Measurements from ENCODE around the gene ZNF557. TPM values are rescaled to one million over a fixed set of nuclear protein-coding genes. Genes with fewer than 3 reads are reported as not detected.
"Not testable (repeated sequence)": the region's sequence is repeated elsewhere in the genome, so short reads cannot be mapped to it uniquely, and the experiment has no call there.

The ZNF557 gene
- polyA plus RNA-seq (2012; ENCODE audit: missing spikeins), result 4.1 TPM

- DNase-seq (ENCODE audit: insufficient read length), result peak; percentile 85
- peak; percentile 99 for FAIRE-seq
- peak; percentile 96 for TF ChIP-seq POLR2A (IDR thresholded peaks at IDR 0.05; ENCODE audit: low read depth, low read length)
- TF ChIP-seq POLR2AphosphoS5 (IDR thresholded peaks at IDR 0.05; ENCODE audit: low read depth, low read length), result peak; percentile 93
- peak; percentile 84; the same call in 1 of the 2 replicates for TF ChIP-seq TAF1 (IDR thresholded peaks at IDR 0.05; ENCODE audit: borderline replicate concordance, low read depth, low read length)
These were observed at the start of gene ZNF557 for GRCh38 chr19:7069042-7069903. Gene ZNF557 (plus strand): TSS chr19:7069703. CDS start chr19:7075075, 5,372 bp downstream.

GRCh38 chr19:7021331-7021730, 48.2 kb upstream of the ZNF557 start, which contains the start of gene MBD3L2B:
Gene MBD3L2B (minus strand): TSS chr19:7021431. CDS start chr19:7021397, 34 bp downstream.
- DNase-seq (ENCODE audit: insufficient read length); FAIRE-seq: not testable (repeated sequence)

GRCh38 chr19:7028790-7029189, 40.7 kb upstream of the ZNF557 start:
- FAIRE-seq; DNase-seq (ENCODE audit: insufficient read length): not testable (repeated sequence)

GRCh38 chr19:7030278-7030677, 39.2 kb upstream of the ZNF557 start, which contains the start of gene MBD3L5:
Gene MBD3L5 (plus strand): TSS chr19:7030578. CDS start chr19:7030612, 34 bp downstream.
- not testable (repeated sequence) for DNase-seq (ENCODE audit: insufficient read length); FAIRE-seq

- not testable (repeated sequence) for FAIRE-seq; DNase-seq (ENCODE audit: insufficient read length)
These were observed 29.4 kb upstream of the ZNF557 start, which contains the start of gene MBD3L4 for GRCh38 chr19:7040079-7040478. Gene MBD3L4 (minus strand): TSS chr19:7040179. CDS start chr19:7040144, 35 bp downstream.

GRCh38 chr19:7041563-7041962, 27.9 kb upstream of the ZNF557 start:
- DNase-seq (ENCODE audit: insufficient read length); FAIRE-seq: not testable (repeated sequence)

GRCh38 chr19:7049021-7049420, 20.5 kb upstream of the ZNF557 start, which contains the start of gene MBD3L2:
Gene MBD3L2 (plus strand): TSS chr19:7049321. CDS start chr19:7049374, 53 bp downstream.
- FAIRE-seq; DNase-seq (ENCODE audit: insufficient read length): not testable (repeated sequence)

- not testable (repeated sequence) for FAIRE-seq; DNase-seq (ENCODE audit: insufficient read length)
These were observed 18.1 kb upstream of the ZNF557 start for GRCh38 chr19:7051421-7051820.

- not testable (repeated sequence) for DNase-seq (ENCODE audit: insufficient read length); FAIRE-seq
These were observed 16.6 kb upstream of the ZNF557 start for GRCh38 chr19:7052896-7053295.

GRCh38 chr19:7054635-7055368, 14.7 kb upstream of the ZNF557 start:
- DNase-seq (ENCODE audit: insufficient read length); FAIRE-seq: not testable (repeated sequence)

GRCh38 chr19:7055679-7056078, 13.8 kb upstream of the ZNF557 start:
- not testable (repeated sequence) for DNase-seq (ENCODE audit: insufficient read length); FAIRE-seq

GRCh38 chr19:7056371-7056770, 13.1 kb upstream of the ZNF557 start:
- DNase-seq (ENCODE audit: insufficient read length); FAIRE-seq: not testable (repeated sequence)

- not testable (repeated sequence) for DNase-seq (ENCODE audit: insufficient read length); FAIRE-seq
These were observed 10.9 kb upstream of the ZNF557 start, which contains the start of gene MBD3L3 for GRCh38 chr19:7058576-7058975. Gene MBD3L3 (minus strand): TSS chr19:7058676. CDS start chr19:7058605, 71 bp downstream.

GRCh38 chr19:7059977-7060376, 9.5 kb upstream of the ZNF557 start:
- not testable (repeated sequence) for DNase-seq (ENCODE audit: insufficient read length); FAIRE-seq

Measured in GM12892 (cell line).